Testis (tissue), 3 donors: Measurements from ENCODE around the gene SNRNP48. TPM values are rescaled to one million over a fixed set of nuclear protein-coding genes. Genes with fewer than 3 reads are reported as not detected.

Experiments used
- DNase-seq: peaks from one replicate; pipeline ENCODE4 v3.0.0-alpha.2; 2019
- H3K27ac ChIP-seq, 2 donors: fragments of 200-600 bp; sonication (generic); one replicate each; pipeline ENCODE4 v1.5.1; 2019
- H3K27me3 ChIP-seq: fragments of 200-600 bp; sonication (generic); one replicate; pipeline ENCODE4 v1.5.1; 2019
- H3K36me3 ChIP-seq: fragments of 200-600 bp; sonication (generic); one replicate; pipeline ENCODE4 v1.5.1; 2017; ENCODE audit warnings: low read depth; ENCODE audit errors: missing control alignments
- H3K4me1 ChIP-seq: fragments of 200-600 bp; sonication (generic); one replicate; pipeline ENCODE4 v1.5.1; 2019
- H3K4me3 ChIP-seq, 2 donors: fragments of 200-600 bp; sonication (generic); one replicate each; pipeline ENCODE4 v1.5.1; 2017 to 2019
- H3K9me3 ChIP-seq: fragments of 200-600 bp; sonication (generic); one replicate; pipeline ENCODE4 v1.5.1; 2017
- CTCF ChIP-seq, 3 experiments: fragments of 450-650 bp in 2 of 3; fragments of 200-600 bp in 1 of 3; sonication (generic) in 1 of 3; IDR thresholded peaks; one replicate each; pipeline ENCODE4 v1.5.1; 2016 to 2019; ENCODE audit warnings: antibody characterized with exemption in 3 of 3, mild to moderate bottlenecking in 2 of 3, moderate library complexity in 1 of 3
- POLR2A ChIP-seq: fragments of 450-650 bp; IDR thresholded peaks from one replicate; pipeline ENCODE4 v1.6.1; 2017; ENCODE audit warnings: antibody characterized with exemption, mild to moderate bottlenecking, moderate library complexity
- WGBS, 2 donors: methylation state at CpG; one replicate each; pipeline ENCODE4 v1.1.5; 2018; 5-methylcytosine and 5-hydroxymethylcytosine counted together
- intact Hi-C: fragments of 100-400 bp; cut with DNase I; formaldehyde crosslinking; loops from one replicate; pipeline ENCODE4 v1.15.1; 2023; ENCODE audit warnings: low total_unique reads
- polyA plus RNA-seq: library from polyadenylated mRNA; stranded (reverse); fragments of 350-450 nt; fragmentation: Illumina TruSeq; extraction: RNeasy Lipid Tissue Mini Kit (QIAGEN cat#74804); gene quantifications from one replicate; pipeline ENCODE4 v1.2.3, GENCODE V29; 2014; ENCODE audit warnings: low read depth, low replicate concordance; ENCODE audit not compliant: insufficient read depth
- total RNA-seq, 2 donors: library from RNA; depleted of rRNA; stranded (reverse); fragments of >200 nt; gene quantifications; one replicate each; pipeline ENCODE4 v1.2.3, GENCODE V29; 2016

The SNRNP48 gene
- total and polyA plus RNA-seq, 3 donors from 2014 or later: 5.6 to 10.7 (median 8.5) TPM

GRCh38 chr6:7542874-7543624 is 46.9 kb upstream of the SNRNP48 start:
- Histone ChIP-seq H3K27me3 (no peaks in the 10 kb centered on the region), H3K4me3 (peak overlapping the region; percentile 49 to 57), H3K9me3 (no peaks in the 10 kb centered on the region), H3K27ac (peak overlapping the region in 1 of 2 donors; percentile 56), H3K36me3 (no peaks in the 10 kb centered on the region), H3K4me1 (peaks cover 6% of the 10 kb centered on the region)
- DNase-seq: peak; percentile 54
- 8% methylated on average over 19 to 32 of the region's 32 CpGs for WGBS, 2 donors
- TF ChIP-seq CTCF (IDR thresholded peaks at IDR 0.05) (no peak), POLR2A (no peak)
- intact Hi-C loops: no loop called here

- WGBS, 2 donors: 31 to 33% methylated on average over 13 of the region's 13 CpGs
- TF ChIP-seq POLR2A (no peak), CTCF (IDR thresholded peaks at IDR 0.05) (no peak)
- H3K27ac ChIP-seq: no peak overlapping the region
- no peaks in the 10 kb centered on the region for H3K9me3 ChIP-seq
- no peak for DNase-seq
- no peaks in the 10 kb centered on the region for H3K27me3 ChIP-seq
- no peaks in the 10 kb centered on the region for H3K36me3 ChIP-seq
- intact Hi-C loops: no loop called here
- H3K4me3 ChIP-seq: no peak overlapping the region
- peaks cover 6% of the 10 kb centered on the region for H3K4me1 ChIP-seq
Observed at GRCh38 chr6:7543789-7544424, 46.1 kb upstream of the SNRNP48 start.

- no peaks in the 10 kb centered on the region for H3K27me3 ChIP-seq
- intact Hi-C loops: no loop called here
Observed at GRCh38 chr6:7544597-7544996, 45.4 kb upstream of the SNRNP48 start.

DNA sequence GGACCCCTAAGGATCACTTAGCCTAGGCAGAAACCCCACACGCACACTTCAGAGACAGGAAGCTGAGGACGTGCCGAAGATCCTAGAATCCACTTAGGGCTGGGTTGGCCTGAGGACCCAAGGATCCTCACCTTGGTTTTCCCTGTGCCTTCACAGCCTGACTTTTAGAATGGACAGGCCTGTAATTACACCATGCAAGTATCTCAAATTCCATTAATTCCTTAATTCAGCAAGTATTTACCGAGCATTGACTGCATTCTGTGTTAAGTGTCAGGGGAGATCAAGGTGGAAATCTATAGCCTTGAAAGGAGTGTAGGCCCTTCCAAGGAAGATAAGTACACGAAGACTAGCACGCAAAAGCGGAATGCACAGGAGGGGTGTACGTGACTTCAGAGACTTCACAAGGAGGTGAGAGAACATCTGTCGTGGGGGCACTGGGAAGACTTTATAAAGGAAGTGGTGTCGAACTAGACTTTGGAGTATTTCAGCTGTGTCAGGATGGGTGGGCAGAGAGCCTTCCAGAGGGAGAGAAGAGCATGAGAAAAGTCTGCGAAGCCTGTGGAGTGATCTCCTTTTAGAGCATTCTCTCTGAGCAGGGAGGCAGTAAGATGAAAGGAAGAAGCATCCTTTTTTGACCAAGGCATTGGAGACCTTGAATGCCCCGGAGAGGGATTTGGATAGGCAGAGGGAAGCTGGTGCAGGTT is 44.5 kb upstream of the SNRNP48 start:
- TF ChIP-seq CTCF (IDR thresholded peaks at IDR 0.05): no peak
- no peak for TF ChIP-seq POLR2A
- WGBS, 2 donors: 69 to 82% methylated on average over 12 of the region's 12 CpGs
- intact Hi-C loops: no loop called here
- Histone ChIP-seq H3K27ac (no peak overlapping the region), H3K36me3 (no peaks in the 10 kb centered on the region), H3K9me3 (no peaks in the 10 kb centered on the region), H3K4me1 (peaks cover 6% of the 10 kb centered on the region), H3K4me3 (no peak overlapping the region), H3K27me3 (no peaks in the 10 kb centered on the region)
- no peak for DNase-seq

More at GRCh38 chr6:7544597-7544996, 45.4 kb upstream of the SNRNP48 start:
- Histone ChIP-seq H3K9me3 (no peaks in the 10 kb centered on the region), H3K36me3 (no peaks in the 10 kb centered on the region), H3K27ac (no peak overlapping the region), H3K4me3 (no peak overlapping the region), H3K4me1 (peaks cover 6% of the 10 kb centered on the region)
- 51 to 80% methylated on average over 3 of the region's 3 CpGs for WGBS, 2 donors
- no peak for DNase-seq
- TF ChIP-seq POLR2A: no peak
- no peak for TF ChIP-seq CTCF (IDR thresholded peaks at IDR 0.05)
